ENCODE results near the gene UNC45B.
"Not testable (repeated sequence)": the region's sequence is repeated elsewhere in the genome, so short reads cannot be mapped to it uniquely, and the experiment has no call there.

Gene UNC45B

DNA sequence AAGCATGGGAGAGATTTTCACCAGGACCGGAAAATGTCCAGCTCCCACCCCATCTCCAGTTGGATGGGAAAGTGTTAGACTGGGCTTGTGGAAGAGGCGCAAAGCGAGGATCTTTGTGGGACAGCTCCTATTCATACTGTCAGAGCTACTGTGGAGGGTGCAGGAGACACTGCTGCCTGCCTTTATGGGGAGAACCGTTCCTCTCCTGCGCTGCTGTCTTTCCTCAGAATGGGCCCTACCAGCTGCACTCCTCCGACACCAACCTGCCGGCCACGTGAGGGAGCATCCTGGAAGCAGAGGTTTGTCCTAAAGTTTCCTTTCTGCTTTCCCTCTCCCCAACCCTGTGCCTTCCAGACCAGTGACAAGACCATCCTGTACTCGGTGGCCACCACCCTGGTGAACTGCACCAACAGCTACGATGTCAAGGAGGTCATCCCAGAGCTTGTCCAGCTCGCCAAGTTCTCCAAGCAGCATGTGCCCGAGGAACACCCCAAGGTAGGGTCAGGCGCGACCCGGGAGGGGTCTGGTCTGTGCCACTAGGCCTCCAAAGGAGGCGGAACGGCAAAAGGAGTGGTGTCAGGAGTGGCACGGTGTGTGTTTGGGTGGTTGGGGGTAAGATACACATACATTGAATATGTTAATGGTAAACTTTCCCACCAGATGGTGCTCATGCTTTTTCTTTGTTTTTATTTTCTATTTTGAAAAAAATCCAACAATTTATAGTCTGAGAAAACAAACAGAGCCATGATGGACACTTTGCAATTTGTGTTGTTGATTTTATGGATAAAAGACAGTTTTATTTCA, 23.6 kb downstream of the UNC45B start:
- DNase-seq: no peak

DNA sequence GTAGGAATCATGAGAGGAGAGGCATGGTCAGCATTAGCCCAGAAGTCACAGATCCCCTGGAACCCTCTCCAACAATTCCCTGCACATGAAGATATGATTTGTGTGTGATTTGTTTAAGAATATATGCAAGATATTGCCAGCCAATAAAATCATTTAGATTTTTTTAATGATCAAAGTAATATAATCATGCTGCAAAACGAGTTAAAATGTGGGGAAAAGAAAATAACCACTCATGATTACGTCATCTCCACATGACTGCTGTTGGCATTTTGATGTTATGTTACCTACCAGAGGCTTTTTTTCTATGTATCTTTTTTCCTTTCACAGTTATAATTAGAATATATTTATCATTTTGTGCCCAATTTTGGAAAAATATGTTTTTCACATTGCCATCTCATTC, 24.2 kb downstream of the UNC45B start:
- DNase-seq: no peak

DNA sequence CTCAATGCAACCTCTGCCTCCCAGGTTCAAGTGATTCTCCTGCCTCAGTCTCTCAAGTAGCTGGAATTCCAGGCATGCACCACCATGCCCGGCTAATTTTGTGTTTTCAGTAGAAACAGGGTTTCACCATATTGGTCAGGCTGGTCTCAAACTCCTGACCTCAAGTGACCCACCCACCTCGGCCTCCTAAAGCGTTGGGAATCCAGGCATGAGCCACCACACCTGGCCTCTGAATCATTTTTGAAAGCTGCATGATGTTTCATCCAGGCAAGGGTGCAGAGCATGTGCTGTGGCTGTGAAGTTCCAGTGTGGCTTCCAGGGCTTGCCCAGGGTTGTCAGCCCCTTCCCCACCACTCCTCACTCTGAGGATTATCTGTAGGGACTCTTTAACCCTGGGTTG, 24.7 kb downstream of the UNC45B start:
- DNase-seq: not testable (repeated sequence)

DNA sequence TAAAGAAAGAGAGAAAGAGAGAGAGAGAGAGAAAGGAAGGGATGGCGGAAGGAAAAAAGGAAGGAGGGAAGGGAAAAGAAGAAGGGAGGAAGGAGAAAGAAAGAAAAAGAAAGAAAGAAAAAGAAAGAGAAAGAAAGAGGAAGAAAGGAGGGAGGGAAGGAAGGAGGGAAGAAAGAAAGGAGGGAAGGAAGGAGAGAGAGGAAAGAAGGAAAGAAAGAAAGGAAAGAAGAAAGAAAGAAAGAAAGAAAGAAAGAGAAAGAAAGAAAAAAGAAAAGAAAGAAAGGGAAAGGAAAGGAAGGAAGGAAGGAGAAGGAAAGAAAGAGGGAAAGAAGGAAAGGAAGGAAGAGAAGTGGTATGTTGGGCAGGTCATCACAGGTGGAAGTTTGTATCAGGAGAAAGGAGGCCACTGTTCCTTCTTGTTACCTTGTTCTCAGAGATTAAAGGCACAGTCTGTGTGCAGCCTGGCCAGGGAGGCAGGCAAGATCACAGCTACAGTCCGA, 27.3 kb downstream of the UNC45B start:
- DNase-seq: no peak

DNA sequence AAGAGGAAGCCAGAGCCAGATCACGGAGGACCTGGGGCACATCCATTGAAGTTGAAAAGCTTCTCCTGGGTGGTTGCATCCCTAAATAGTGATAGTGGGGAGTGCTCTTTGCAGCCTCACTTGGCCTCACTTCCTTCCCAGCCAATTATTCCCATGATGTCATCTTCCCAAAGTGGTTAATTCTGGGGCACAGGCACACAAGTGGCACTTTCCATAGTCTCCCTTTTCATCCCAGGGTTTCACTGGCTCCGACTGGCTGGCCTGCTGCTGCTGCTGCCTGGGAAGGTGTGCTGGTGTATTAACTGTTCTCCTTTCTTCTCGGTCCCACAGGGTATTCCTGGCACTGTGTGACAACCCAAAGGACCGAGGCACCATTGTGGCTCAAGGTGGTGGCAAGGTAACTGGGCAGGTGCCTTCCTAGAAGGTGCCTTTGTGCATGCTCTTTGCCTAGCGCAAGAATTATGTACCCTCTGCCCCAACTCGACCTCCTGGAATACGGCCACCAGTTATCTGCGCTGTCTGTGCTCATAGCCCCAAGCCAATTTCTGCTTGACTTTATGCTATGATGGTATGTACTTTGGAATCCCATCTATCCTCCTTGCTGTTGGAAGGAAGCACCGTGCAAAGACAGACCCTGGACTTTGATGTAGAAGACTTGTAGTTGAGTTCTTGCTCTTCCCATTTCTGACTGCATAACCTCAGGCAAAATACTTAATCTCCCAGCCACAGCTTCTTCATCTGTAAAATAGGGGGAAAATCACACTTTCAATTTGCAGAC, 28.2 kb downstream of the UNC45B start:
- no peak for DNase-seq

DNA sequence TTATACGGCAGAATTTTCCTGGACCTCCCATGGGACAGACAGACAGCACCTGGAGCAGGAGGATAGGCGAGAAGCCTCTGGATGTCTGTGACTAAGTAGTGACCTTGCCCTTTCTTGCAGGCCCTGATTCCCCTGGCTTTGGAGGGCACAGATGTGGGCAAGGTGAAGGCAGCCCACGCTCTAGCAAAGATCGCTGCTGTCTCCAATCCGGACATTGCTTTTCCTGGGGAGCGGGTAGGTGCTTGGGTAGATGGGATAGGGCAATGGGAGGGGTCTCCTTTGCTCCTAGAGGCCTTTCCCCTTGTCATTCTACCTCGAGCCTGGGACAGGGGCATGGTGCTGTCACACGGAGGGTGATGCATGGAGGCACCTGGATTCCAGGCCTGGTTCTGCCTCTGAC, 29.3 kb downstream of the UNC45B start:
- DNase-seq: no peak

DNA sequence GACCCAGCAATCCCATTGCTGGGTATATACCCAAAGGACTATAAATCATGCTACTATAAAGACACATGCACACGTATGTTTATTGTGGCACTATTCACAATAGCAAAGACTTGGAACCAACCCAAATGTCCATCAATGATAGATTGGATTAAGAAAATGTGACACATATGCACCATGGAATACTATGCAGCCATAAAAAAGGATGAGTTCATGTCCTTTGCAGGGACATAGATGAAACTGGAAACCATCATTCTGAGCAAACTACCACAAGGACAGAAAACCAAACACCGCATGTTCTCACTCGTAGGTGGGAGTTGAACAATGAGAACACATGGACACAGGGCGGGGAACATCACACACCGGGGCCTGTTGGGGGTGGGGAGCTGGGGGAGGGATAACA, 31.8 kb downstream of the UNC45B start:
- not testable (repeated sequence) for DNase-seq

DNA sequence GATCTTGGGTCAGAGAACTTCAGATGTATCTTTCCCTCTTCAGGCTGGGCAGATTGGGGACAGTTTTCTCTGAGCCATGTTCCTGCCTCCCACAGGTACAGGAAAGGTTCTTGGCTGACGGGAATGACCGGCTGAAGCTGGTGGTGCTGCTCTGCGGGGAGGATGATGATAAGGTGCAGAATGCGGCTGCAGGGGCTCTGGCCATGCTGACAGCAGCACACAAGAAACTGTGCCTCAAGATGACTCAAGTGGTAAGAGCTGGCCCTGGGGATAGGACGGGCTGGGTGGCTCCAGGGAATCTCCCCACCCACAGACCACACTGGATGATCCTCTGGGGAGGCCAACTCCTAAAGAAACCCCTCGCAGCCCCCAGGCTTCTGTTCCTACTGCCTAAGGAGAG, 35.7 kb downstream of the UNC45B start:
- DNase-seq: no peak

DNA sequence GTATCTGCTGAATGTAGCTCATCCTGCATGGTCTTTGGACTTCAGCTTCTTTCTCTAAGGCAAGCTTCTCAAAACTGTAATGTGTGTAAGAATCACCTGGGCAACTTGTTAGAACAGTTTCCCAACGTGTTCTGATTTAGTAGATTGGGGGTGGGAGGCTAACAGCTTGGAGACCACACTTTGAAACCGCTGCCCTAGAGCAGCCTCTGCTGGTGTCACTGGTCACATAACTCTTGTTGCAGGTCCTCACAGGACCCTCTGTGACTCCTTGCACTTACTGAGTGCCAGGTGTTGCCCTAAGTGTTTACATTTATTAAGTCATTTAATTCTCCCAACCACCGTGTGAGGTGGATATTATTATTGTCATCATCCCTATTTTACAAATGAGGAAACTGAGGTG, 36.7 kb downstream of the UNC45B start:
- no peak for DNase-seq

DNA sequence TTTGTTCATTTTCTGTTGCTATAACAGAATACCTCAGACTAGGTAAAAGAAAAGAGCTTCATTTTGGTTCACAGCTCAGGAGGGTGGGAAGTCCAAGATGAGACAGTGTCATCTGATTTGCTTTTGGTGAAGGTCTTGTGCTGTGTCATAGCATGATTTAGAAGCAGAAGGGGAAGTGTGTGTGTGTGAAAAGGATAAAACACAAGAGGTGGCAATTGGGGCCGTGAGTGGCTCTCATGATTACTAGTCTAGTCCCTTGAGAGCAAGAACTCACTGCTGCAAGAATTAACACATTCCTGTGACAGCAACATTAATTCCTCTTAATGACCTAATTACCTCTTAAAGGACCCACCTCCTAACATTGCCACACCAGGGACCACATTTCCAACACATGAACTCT, 38.2 kb downstream of the UNC45B start:
- no peak for DNase-seq

DNA sequence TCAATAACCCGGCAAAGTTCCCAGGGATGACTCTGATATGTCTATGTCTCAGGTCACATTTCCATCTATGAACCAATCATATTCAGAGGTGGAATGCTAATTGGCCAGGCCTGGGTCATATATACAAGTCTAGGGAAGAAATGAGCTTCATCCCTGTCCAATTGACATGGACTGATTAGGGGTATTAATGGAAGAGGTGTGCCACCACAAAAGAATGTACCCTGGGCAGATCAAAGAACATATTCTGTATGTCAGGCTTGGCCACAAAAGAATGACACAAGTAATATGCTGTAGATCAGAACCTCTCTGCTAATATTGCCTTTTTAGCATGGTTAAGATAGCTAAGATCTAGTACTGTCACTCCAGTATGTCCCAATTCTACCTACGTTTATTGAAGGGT, 39.9 kb downstream of the UNC45B start:
- DNase-seq: no peak

DNA sequence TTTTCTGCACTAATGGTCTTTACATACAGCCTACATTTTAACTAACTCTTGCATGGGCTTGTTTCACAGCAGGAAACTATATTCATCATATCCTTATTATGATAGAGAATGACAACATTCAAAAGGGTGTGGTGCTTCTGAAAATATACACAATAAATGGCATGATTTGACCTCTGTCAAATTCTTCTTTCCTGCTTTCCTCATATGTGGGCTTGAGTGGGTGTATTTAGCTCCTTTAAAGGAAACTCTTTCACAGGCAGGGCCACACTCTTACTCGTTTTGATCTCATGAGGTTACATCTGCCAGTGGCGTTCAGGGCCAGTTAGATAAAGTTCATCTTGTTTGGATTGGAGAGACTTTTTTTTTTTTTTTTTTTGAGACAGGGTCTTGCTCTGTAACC, 40.5 kb downstream of the UNC45B start:
- DNase-seq: no peak

DNA sequence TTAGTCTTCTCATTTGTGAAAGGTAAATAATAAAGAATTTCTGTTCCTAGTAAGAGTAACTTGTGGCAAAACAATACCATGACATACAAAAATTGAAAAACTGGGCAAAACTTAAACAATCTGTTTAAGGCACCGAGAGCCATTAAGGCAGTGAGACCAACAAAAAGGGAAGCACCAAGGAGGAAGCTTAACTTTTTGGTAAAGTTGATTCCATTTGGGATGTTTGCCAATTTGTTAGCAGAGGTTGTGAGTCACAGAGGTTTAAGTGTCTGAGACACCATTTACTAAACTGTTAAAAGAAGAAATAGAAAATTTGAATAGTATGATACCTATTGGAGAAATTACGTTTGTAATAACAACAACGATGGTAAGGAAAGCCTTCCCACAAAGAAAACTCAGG, 41.7 kb downstream of the UNC45B start:
- no peak for DNase-seq

DNA sequence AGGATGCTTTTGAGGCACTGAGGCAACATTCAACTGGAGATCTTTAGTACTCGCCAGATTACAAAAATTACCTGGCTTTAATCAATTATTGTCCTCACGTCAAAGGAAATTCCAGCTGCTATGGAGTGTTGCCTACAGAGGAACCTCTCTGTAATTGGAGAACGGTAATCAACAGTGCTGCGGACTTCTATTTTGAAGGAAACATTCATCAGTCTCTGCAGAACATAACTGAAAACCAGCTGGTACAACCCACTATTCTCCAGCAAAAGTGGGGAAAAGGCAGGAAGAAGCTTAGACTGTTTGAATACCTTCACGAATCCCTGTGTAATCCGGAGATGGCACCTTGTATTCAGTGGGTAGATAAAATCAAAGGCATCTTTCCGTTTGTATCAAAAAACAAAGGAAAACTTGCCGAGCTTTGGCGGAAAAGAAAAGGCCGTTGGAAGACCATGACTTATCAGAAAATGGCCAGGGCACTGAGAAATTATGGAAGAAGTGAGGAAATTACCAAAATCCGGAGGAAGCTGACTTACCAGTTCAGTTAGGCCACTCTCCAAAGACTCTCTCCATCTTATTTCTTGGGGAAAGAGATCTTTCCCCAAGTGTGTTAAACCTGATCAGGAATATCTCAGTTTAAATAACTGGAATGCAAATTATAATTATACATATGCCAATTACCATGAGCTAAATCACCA, 43.5 kb downstream of the UNC45B start:
- DNase-seq: no peak

DNA sequence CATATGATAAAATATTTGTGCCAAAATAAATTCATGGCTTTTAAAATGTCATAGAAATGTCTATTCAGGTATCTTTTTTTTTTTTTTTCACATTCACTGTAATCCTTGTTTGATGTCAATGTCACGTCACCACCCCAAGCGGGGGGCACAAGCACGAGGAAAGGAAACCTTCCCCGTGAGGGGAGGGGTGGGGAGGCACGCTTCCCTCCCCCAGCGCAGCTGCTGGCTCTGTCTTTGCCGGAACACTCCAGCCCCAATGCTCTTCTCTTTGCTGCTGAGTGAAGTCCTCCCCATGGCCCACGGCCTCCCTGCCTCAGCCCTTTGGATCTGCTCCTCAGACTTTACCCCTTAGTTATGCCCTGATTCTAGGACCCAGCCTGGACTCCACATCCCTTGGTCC, 45.1 kb downstream of the UNC45B start:
- no peak for DNase-seq

DNA sequence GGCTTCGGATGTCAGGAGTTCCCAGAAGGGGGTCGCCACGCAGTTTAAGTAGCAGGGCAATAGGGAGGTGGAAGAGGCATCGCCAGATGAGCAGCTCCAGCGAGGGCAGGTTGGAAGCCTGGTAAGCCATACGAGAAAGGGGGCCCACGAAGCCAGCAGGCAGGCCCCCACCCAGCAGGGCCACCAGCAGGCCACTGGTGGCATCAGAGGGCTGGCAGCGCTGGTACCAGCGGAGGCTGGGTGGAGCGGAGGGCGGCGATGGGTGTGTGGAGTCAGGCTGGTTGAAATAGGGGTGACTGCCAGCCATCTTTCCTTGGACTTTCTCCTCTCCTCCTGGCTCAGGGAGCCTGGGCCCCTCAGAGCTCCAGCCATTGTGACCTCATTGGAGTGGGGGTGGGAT, 46.4 kb downstream of the UNC45B start, which contains the start of gene SLC35G3:
SLC35G3 (minus strand) TSS at position 393 of the 400 bp plus-strand sequence; CDS start at position 307, 86 bp downstream.
- not testable (repeated sequence) for DNase-seq

DNA sequence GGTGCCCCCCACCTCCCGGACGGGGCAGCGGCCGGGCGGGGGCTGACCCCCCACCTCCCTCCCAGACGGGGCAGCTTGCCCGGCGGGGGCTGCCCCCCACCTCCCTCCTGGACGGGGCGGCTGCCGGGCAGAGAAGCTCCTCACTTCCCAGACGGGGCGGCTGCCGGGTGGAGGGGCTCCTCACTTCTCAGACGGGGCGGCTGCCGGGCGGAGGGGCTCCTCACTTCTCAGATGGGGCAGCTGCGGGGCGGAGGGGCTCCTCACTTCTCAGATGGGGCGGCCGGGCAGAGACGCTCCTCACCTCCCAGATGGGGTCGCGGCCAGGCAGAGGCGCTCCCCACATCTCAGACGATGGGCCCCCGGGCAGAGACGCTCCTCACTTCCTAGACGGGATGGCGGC, 47.4 kb downstream of the UNC45B start:
- not testable (repeated sequence) for DNase-seq

DNA sequence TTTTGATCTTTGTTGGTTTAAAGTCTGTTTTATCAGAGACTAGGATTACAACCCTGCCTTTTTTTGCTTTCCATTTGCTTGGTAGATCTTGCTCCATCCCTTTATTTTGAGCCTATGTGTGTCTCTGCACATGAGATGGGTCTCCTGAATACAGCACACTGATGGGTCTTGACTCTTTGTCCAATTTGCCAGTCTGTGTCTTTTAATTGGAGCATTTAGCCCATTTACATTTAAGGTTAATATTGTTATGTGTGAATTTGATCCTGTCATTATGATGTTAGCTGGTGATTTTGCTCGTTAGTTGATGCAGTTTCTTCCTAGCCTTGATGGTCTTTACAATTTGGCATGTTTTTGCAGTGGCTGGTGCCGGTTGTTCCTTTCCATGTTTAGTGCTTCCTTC, 55.0 kb downstream of the UNC45B start:
- DNase-seq: not testable (repeated sequence)

DNA sequence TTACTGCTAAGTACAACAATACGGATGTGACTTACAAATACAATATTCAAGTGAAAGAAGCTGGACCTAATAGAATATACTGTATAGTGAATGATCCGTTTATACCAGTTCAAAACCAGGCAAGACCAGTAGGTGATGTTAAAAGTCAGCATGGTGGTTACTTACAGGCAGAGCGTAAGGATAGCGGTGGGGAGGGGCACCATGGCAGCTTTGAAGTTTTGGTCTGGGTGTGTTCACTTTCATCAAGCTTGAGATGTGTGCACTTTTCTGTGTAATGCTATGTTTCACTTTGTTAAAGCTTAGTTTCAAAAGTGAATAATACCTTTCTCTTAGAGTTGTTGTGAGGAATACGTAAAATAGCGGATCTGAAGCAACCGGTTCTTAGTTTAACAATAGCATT, 63.1 kb downstream of the UNC45B start:
- no peak for DNase-seq

DNA sequence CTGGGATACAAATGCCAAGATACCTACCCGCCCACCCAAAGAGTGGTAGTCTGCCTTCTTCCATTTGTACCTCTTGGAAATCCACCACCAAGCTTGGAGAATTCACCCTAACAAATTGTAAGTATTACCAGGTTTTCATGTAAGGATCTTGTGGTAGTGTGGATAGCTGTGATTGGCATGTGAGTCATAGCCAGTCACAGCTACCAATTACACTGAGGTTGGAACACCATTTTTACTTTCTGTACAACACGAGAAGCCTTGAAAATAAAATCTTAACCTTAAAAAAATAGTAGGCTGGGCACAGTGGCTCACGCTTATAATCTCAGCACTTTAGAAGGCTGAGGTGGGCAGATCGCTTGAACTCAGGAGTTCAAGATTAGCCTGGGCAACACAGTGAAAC, 65.1 kb downstream of the UNC45B start:
- DNase-seq: no peak

DNA sequence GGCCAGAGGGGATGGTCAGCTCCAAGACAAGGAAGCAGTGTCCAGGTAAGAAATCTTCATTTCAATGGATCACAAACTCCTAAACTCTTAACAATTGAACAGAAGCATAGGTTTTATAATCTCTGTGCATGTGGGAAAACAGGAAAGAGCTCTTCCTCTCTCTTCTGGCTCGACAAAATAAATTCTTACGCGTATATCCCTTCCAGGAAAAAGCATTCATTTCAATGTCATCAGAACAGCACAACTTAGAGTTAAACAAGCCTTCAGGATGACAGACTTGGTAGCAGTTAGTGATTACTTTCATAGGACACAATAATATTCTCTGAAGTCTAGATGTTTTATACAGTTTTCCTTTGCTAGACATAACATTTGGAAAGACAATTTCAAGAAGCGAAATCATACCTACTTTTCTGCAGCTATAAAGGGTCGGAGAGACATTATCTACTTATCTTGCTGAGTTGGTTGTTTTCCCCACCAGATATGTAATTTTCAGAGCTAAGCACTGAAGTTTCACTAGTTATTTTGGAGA, 65.9 kb downstream of the UNC45B start:
- DNase-seq: no peak

DNA sequence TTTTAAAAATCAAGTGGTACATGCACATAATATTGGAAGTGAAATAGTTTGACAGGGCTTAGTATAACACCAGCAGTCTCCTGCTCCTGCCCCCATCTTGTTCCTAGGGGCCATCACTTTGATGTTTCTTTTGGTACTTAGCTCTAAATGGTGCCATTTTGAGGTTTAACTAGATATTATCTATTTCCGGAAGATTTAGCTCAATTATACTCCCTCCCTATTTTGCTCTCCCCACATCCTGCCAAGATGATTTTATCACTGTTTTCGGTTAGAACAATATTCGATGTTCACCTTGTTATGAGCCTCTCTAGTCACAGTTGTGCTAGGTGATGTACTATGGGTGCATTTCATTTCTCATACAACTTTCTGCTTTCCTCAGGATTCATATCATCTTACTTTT, 66.6 kb downstream of the UNC45B start:
- no peak for DNase-seq

Data from right kidney (tissue), 1 donor.